HG02642 (cell line): ENCODE measurements around the gene WDR91.
A peak's percentile ranks its signal among the peaks of the same experiment; 100 is the strongest.
"Not testable (repeated sequence)": the region's sequence is repeated elsewhere in the genome, so short reads cannot be mapped to it uniquely, and the experiment has no call there.

Experiments
- ATAC-seq: cut with Tn5 transposase; IDR thresholded peaks from one replicate; pipeline ENCODE4 v1.9.1; 2021; ENCODE audit warnings: mild to moderate bottlenecking; ENCODE audit not compliant: unreplicated experiment, poor library complexity

WDR91 gene

GRCh38 chr7:135181929-135182678 lies 29.2 kb downstream of the WDR91 start:
- ATAC-seq, result no peak

DNA sequence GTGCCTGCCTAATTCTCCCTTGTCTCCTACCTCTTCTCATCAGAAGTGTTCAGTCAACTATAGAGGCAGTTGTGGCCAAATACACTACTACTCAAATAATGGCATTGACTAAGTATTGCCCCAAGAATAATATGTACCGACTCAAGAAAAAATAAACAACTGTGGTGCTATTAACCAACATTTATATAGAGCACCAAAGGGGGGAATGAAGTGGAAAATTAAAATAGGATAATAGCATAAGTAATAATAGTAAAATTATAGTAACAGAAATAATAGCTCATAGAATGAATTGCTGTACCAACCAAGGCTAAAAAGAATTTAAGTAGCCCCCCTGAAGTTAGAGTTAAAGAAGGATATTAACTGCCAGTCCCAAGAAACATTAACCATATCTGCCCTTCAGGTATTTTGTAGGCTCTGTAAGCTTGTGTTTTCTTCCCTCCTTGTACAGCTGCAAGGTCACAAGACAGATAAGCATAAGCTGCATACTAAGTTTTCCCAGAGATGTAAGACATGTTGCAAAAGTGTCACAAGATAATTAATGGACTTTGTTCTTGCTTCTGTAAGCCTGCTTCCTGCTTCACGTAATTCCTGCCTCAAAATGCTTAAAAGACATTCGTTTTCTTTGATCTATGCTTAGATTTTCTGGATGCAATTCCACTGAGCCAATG lies 29.9 kb downstream of the WDR91 start:
- ATAC-seq, result no peak

GRCh38 chr7:135180122-135180521 lies 31.2 kb downstream of the WDR91 start:
- ATAC-seq, result no peak

- ATAC-seq, result no peak
These were observed 31.9 kb downstream of the WDR91 start for GRCh38 chr7:135179321-135179925.

- no peak for ATAC-seq
These were observed 33.0 kb downstream of the WDR91 start for GRCh38 chr7:135178364-135178763.

DNA sequence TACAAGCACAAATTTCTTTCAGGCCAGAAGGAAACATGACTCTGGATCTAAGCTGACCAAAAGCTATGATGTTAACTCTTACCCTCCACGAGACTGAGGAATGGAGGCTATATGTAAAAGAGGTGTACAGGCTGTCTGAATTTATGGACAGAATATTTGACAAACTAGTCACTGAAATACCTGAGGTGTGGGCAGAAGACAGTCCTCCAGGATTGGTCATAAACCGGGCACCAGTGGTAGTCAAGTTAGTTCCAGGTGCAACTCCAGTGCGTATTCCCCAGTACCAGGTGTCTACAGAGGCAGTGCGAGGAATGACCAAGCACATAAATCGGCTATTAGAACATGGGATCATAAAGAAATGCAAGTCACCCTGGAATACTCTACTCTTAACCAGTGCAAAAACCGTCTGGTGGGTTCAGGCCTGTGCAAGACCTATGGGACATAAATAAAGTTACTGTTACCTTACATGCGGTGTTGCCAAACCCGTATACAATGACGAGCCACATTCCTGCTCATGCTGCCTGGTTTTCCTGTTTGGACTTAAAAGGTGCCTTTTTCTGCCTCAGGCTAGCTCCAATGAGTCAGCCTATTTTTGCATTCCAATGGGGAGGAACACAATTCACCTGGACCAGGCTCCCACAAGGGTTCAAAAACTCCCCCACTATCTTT lies 34.2 kb downstream of the WDR91 start:
- no peak for ATAC-seq

GRCh38 chr7:135175931-135176330 lies 35.4 kb downstream of the WDR91 start:
- ATAC-seq, result no peak

- ATAC-seq, result no peak
These were observed 36.4 kb downstream of the WDR91 start for GRCh38 chr7:135174941-135175340.

DNA sequence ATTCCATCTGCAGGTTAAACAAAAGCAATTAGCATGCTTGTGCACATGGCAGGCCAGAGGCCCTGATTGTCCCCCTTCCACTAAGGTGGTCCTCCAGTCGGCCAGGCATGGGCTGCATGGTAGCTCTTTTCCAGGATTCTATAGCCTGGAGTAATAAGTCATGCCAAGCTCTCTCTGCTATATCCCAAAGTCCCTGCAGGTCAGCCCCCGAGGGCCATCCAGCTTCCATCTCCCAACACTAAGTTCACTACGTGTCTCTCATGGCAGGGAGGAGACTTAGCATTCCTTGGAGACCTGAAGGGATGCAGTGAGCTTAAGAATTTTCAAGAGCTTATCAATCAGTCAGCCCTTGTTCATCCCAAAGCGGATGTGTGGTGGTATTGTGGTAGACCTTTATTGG lies 37.4 kb downstream of the WDR91 start:
- not testable (repeated sequence) for ATAC-seq

DNA sequence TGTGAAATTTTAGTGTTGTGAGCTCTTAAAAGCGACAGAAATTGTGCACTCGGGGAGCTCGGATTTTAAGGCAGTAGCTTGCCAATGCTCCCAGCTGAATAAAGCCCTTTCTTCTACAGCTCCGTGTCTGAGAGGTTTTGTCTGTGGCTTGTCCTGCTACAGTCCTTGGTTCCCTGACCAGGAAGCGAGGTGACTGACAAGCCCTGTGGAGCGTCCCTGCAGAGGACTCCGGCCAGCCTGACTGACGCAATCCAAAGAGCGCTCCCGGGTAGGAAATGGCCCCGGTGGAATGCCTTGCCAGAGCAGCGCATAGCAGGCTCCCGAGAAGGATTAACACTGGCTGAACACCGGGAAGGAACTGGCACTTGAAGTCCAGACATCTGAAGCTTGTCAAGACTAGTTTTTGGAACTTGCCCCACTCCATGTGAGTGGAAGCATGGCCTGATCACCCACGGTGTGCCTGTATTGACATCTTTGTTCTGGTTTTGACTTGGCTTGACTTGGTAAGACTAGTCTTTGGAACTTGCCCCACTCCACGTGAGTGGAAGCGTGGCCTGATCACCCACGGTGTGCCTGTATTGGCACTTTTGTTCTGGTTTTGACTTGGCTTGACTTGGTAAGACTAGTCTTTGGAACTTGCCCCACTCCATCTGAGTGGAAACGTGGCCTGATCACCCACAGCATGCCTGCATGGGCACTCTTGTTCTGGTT lies 39.6 kb downstream of the WDR91 start:
- not testable (repeated sequence) for ATAC-seq

DNA sequence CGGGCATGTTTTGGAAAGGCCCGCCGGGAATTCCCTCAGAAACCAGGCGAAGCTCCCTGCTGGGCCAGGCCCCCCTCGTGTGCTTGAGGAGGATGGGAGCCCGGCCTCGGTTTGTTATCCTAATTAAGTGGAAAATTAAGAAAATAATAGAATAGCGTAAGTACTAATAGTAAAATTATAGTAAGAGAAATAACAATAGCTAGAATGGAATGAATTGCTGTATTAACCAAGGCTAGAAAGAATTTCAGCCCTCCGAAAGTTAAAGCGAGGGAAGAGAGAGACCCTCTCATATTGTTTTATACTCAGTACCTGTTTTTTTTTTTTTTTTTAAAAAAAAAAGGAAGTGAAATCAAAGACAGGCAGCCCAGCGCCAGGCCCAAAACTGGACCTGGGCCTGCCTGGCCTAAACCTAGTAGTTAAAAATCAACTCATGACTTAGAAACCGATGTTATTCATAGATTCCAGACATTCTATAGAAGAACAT lies 40.3 kb downstream of the WDR91 start:
- peak; percentile 27 for ATAC-seq

- peak; percentile 75 for ATAC-seq
These were observed 40.9 kb downstream of the WDR91 start, which contains the start of gene CYREN for GRCh38 chr7:135170274-135170997. Gene CYREN (minus strand): TSS chr7:135170707. CDS start chr7:135168922, 1,785 bp downstream.

GRCh38 chr7:135169964-135170273 lies 41.4 kb downstream of the WDR91 start:
- ATAC-seq, result no peak

- ATAC-seq, result peak; percentile 40
These were observed 42.0 kb downstream of the WDR91 start for GRCh38 chr7:135169141-135169963.

GRCh38 chr7:135168489-135169140 lies 42.7 kb downstream of the WDR91 start:
- ATAC-seq, result no peak

- no peak for ATAC-seq
These were observed 43.3 kb downstream of the WDR91 start for GRCh38 chr7:135168001-135168400.

DNA sequence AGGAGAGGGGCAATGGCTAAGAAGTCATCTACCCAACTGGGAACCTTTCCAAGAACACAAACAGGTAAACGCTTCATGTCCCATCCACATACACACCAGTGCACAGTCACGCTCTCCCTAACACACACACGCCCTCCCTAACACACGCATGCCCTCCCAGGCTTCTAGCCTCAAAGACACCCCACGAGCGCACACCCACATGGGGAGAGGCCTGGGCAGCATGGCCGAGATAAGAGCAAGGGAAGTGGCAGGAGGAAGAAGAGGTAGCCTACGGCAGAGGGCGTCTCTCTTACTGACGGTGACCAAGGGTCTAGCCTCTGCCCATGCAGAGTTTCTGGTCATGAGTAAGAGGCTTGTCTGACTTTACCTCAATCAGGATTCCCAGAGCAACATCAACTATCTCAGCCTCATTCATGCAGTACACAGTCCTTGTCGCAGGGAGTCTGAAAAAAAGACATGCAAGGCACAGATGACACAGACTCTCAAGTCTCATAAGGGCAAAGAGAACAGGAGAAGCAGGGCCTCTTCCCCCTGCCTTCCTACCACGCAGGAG lies 43.9 kb downstream of the WDR91 start:
- ATAC-seq, result no peak
